AG04450 (cell line): ENCODE measurements around the gene TTC22. TPM values are rescaled to one million over a fixed set of nuclear protein-coding genes. Genes with fewer than 3 reads are reported as not detected.

Experiments
- CTCF ChIA-PET: fragments of 300-600, 350-600 bp; formaldehyde crosslinking; extraction: SDS; loops from one replicate; lab custom pipeline; 2022; ENCODE audit warnings: antibody characterized with exemption, inconsistent platforms; lab: Charles Lee
- POLR2A ChIA-PET: fragments of 350-600 bp; formaldehyde crosslinking; extraction: SDS; loops from one replicate; lab custom pipeline; 2021; ENCODE audit warnings: antibody characterized with exemption, inconsistent platforms; lab: Yijun Ruan, JAX
- DNase-seq: peaks from one replicate; pipeline ENCODE4 v3.0.0-alpha.2; 2011; ENCODE audit warnings: low read depth, low spot score
- H3K27ac ChIP-seq: one replicate; pipeline ENCODE4 v1.5.1; 2012; ENCODE audit warnings: low read depth, low read length, control low read depth
- H3K27me3 ChIP-seq: one replicate; pipeline ENCODE4 v1.6.0; 2012; ENCODE audit warnings: low read length; ENCODE audit not compliant: control insufficient read depth, insufficient read depth
- H3K4me3 ChIP-seq: 2 replicates; pipeline ENCODE4 v1.5.1; 2011; ENCODE audit warnings: mild to moderate bottlenecking, low read depth, low read length, control low read depth
- H3K9me3 ChIP-seq: 2 replicates; pipeline ENCODE4 v1.5.1; 2012; ENCODE audit warnings: low read length; ENCODE audit not compliant: control insufficient read depth, insufficient read depth
- polyA plus RNA-seq: library from polyadenylated mRNA; depleted of rRNA; stranded (reverse); fragments of >200 nt; gene quantifications from 2 replicates; pipeline ENCODE4 v1.2.3, GENCODE V29; 2011
- TF ChIP-seq, protein P1 (sequence below): IDR thresholded peaks from 2 replicates; pipeline ENCODE4 v1.5.1; 2011; ENCODE audit warnings: low read depth, low read length, control low read depth, inconsistent platforms

The TTC22 gene
- polyA plus RNA-seq, 1 experiment = not detected

DNA sequence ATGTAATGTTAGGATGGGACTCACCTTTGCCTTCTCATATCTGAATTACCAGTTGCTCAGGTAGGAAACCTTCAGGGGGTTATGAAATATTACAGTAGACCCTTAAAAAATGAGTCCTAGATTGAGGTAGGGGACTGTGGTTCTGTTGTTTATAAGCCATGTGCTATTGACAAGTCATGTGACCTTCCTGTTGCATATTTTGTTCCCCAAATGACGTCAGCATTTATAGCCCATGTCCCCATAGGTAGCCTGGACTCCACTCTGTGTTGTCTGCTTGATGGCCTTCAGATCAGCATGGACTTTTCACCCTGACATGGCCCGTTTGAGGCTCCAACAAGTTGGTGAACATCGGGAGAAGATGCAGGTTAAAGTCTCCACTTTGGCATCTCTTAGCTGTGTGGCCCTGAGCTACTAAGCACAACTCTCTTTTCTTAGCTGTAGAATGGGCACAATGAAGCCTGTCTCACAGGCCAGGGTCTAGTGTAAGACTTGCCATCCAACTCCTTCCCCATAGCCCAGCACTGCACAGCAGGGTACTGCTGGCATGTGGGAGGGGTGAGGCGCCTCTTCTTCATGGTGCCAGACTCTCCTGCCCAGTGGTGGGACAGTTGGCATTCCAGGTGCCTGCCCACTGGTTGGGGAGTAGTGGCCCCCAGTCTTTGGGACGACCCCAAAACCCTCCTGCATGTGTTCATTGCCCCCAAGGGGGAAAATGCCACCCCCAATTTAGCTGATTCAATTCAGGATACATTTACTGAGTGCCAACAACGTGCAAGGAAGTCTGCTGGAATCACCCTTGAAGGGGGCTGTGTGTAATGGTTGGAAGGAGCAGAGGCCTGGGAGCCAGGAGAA, 36.1 kb upstream of the TTC22 start:
- TF ChIP-seq, protein P1, sequence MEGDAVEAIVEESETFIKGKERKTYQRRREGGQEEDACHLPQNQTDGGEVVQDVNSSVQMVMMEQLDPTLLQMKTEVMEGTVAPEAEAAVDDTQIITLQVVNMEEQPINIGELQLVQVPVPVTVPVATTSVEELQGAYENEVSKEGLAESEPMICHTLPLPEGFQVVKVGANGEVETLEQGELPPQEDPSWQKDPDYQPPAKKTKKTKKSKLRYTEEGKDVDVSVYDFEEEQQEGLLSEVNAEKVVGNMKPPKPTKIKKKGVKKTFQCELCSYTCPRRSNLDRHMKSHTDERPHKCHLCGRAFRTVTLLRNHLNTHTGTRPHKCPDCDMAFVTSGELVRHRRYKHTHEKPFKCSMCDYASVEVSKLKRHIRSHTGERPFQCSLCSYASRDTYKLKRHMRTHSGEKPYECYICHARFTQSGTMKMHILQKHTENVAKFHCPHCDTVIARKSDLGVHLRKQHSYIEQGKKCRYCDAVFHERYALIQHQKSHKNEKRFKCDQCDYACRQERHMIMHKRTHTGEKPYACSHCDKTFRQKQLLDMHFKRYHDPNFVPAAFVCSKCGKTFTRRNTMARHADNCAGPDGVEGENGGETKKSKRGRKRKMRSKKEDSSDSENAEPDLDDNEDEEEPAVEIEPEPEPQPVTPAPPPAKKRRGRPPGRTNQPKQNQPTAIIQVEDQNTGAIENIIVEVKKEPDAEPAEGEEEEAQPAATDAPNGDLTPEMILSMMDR = no peak
- no peak overlapping the region for H3K27ac ChIP-seq
- DNase-seq = no peak
- ChIA-PET CTCF (no interaction called here), POLR2A (no interaction called here)
- H3K4me3 ChIP-seq = no peak overlapping the region
- H3K27me3 ChIP-seq = peaks cover 16% of the 10 kb centered on the region
- H3K9me3 ChIP-seq = no peaks in the 10 kb centered on the region

DNA sequence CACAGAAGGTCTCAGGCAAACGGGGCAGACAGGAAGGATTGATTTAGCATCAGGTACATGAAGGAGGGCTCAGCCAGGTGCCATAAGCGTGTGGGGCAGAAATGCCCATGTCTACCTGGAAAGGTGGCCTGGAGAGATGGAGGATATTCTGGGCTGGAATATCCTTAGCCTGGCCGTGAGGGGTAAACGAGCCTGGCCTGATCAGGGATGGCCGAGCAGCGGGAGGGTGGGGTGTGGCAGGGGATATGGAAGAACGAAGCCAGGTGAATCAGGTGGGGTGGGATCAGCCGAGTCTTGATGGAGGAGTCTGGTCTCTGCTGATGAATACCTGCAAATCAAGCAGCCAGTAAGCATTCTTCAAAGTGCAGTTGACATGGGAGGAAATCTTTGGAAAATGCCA, 35.5 kb upstream of the TTC22 start:
- DNase-seq = no peak
- TF ChIP-seq, protein P1 = no peak
- no peak overlapping the region for H3K4me3 ChIP-seq
- no peaks in the 10 kb centered on the region for H3K9me3 ChIP-seq
- ChIA-PET POLR2A (no interaction called here), CTCF (no interaction called here)
- H3K27ac ChIP-seq = no peak overlapping the region
- H3K27me3 ChIP-seq = peaks cover 16% of the 10 kb centered on the region

DNA sequence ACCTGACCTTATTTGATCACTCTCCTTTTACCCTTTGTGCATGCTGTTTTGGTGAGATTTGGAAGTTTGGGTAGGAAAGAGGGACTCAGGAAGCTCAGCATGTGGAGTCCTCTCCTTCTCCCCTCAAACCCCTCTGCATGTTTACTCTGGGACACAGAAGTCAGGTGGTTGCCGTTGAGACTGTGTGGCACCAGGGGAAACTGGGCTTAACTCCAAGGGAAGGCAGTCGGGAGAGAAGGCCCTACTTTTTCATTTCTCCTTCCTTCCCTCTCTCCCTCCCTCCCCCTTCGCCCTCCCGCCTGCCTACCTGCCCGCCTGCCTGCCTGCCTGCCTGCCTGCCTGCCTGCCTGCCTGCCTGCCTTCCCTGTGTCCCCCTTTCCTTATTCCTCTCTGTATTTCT, 34.8 kb upstream of the TTC22 start:
- DNase-seq = no peak
- POLR2A ChIA-PET = no interaction called here
- Histone ChIP-seq H3K27me3 (peaks cover 16% of the 10 kb centered on the region), H3K4me3 (no peak overlapping the region), H3K9me3 (peaks cover 3% of the 10 kb centered on the region; the same call in 1 of the 2 replicates), H3K27ac (no peak overlapping the region)
- CTCF ChIA-PET = no interaction called here
- TF ChIP-seq, protein P1 = no peak

DNA sequence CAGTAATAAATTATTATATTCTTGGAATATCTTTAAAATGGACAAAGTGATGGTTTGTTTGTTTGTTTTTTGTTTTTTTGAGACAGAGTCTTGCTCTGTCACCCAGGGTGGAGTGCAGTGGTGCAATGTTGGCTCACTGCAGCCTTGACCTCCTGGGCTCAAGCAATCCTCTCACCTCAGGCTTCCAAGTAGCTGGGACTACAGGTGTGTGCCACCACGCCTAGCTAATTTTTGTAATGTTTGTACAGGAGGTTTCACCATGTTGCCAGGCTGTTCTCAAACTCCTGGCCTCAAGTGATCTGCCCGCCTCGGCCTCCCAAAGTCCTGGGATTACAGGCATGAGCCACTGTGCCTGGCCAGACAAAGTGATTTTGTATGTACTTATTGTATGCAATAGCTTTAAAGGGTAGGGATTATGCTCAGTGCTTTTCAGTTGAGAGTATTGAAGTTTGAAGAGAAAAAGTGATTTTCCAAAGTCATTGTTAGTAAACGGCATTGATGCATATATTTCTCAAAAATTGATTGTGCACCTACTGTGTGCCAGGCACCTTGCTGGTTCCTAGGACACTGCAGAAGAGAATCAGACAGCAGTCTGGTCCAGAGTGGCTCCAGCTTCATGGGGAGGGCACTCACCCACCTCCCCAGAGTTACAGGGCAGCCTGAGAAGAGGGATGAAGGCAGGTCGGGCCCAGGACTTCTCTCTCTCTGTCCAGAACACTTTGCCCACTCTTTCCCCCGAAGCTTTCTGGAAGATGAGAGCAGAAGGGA, 34.2 kb upstream of the TTC22 start:
- CTCF ChIA-PET = interaction anchor here (1.0 kb wide), 1 partner anchor 110 kb away, joined by 3 read pairs; no protein-coding TSS in a partner anchor

More for the DNA sequence above, 34.2 kb upstream of the TTC22 start:
- no peak for DNase-seq
- Histone ChIP-seq H3K27me3 (peaks cover 19% of the 10 kb centered on the region), H3K27ac (no peak overlapping the region), H3K4me3 (no peak overlapping the region), H3K9me3 (peaks cover 3% of the 10 kb centered on the region; the same call in 1 of the 2 replicates)
- TF ChIP-seq, protein P1 = no peak
- POLR2A ChIA-PET = no interaction called here
